ENCODE measurements around the gene PGLYRP3.
"Not testable (repeated sequence)": the region's sequence is repeated elsewhere in the genome, so short reads cannot be mapped to it uniquely, and the experiment has no call there.

Gene PGLYRP3

DNA sequence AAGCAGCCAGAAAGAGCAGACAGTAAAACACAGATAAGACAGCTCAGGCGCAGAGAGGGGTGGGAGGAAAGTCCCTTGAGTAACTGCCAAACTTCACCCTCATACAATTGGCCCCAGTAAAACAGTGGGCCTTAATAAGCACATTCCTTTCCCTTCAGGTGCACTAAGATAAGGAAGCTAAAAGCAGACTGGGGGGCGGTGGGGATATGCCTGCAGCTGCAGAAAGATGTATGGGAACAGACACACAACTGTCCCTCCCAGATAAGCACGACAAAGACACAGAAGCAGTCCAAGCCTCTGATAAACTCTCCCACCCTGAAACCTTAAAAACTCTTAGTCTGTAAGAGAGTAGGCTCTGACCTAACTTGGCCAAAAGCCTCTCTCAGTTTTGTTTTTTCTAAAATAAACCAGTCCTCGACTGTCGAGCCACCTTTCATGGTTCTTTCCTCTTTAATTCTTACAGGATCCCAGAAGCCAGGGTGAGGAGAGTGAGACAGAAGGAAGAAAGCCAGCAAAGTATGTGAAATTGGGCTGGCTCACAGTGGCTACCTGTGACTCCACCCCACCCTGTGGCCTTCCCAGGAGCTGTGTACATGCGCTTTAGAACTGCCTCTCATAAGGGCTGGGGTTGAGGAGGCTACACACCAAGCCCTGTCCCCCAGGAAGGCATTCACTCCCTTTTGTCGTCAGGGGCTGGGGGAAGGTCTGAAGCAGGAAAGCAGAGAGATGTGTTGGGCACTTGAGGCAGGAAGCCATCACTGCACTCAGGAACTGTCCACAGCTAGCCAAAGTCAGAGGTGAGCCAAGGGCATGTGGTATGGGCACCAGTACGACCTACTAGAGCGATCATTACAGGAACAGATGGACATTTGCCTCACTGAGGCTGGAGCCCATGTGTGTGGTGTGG is 31.3 kb upstream of the PGLYRP3 start:
- no peak for TF ChIP-seq ZNF274 (IDR thresholded peaks at IDR 0.05; ENCODE audit: low read depth, low read length)
- H3K4me3 ChIP-seq (ENCODE audit: low read length): no peak overlapping the region; the same call in 1 of the 2 replicates

DNA sequence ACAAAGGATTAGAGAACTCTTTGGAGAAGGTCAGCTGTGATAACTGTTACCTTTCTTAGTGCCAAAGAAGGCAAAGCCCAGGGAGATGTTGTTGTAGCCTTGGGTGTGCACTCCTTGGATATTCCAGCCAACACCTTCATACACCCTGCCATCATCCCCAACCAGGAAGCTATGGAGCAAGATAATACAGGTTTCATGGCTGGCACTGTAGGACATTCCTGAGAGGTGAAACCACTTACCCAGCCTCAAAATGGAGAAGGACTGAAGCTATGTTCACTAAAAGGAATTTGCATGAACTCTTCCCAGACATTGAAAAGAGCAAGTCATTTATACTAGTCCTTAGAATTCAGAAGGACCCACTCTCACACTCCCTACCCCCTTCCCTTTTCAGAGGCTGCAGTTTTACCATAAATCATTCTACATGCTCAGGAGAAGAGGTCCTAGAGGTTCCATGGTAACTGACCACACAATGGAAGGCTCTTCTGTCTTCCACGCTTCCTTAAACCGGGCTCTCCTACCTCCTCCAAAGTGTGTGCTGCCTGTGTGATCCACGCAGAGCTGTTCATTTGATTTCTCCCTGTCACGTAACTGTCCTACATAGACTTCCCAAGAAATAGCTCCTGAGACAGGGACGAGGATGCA is 30.4 kb upstream of the PGLYRP3 start:
- no peak for TF ChIP-seq ZNF274 (IDR thresholded peaks at IDR 0.05; ENCODE audit: low read depth, low read length)
- peak overlapping the region; percentile 45 for H3K4me3 ChIP-seq (ENCODE audit: low read length)

DNA sequence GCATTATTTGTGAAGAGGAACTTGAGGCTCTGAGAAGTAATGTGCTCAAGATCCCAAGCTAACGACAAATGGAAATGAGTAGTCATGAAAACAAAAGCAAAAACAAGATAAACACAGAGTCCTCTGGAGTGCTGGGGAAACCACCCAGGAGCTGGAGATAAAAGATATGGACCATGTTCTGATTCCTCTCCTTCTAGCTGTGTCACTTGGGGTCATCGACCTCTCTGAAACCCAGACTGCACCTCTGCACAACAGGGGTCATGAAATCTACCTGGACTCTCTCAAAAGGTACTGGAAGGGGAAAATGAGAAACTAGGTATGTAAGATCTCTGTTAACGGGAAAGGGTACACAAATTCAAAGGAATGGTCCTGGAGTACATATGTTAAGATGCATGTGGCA is 29.4 kb upstream of the PGLYRP3 start:
- no peak for TF ChIP-seq ZNF274 (IDR thresholded peaks at IDR 0.05; ENCODE audit: low read depth, low read length)
- H3K4me3 ChIP-seq (ENCODE audit: low read length): no peak overlapping the region; the same call in 1 of the 2 replicates

DNA sequence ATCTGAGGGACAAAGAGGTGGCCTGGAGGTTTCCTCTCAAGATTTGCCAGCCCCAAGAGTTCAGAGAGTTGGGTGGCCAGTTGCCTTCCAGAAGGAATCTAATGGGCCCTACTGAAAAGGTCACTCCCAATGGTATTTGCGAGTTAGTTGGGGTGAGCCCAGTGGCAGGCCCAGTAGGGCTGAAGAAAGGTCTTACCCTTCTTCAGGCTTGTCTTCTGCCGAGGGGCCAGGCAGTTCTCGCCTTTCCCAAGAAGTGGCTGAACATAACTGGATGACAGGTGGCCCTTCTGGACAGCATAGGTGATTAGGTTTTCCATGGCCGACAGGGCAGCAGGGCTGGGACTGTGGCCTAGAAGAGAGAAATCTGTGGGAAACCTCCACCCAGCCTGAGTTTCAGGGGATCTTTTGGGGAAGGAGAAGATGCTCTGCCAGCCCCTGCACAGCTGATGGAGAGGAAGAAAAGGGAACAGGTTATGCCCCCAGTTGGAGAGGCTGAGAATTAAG is 28.7 kb upstream of the PGLYRP3 start:
- TF ChIP-seq ZNF274 (IDR thresholded peaks at IDR 0.05; ENCODE audit: low read depth, low read length): no peak
- no peak overlapping the region for H3K4me3 ChIP-seq (ENCODE audit: low read length)

DNA sequence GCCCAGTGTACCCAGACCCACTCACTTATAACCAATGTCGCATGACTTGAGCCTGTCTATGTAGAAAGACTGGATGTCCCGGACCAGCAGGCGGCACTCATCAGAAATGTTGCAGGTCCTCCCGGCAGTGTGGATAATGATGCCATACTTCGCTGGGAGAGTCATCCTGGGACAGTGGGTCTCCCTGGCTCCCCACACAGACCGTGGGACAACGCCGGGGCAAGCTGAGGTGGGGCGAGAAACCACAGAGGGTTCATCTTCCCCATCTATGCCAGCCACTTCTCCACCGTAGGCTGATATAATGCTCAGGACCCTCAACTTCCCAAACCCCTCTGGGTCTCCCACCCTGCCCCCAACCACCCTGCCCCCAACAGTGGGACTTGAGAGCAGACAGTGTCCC is 27.6 kb upstream of the PGLYRP3 start:
- H3K4me3 ChIP-seq (ENCODE audit: low read length): no peak overlapping the region
- no peak for TF ChIP-seq ZNF274 (IDR thresholded peaks at IDR 0.05; ENCODE audit: low read depth, low read length)

DNA sequence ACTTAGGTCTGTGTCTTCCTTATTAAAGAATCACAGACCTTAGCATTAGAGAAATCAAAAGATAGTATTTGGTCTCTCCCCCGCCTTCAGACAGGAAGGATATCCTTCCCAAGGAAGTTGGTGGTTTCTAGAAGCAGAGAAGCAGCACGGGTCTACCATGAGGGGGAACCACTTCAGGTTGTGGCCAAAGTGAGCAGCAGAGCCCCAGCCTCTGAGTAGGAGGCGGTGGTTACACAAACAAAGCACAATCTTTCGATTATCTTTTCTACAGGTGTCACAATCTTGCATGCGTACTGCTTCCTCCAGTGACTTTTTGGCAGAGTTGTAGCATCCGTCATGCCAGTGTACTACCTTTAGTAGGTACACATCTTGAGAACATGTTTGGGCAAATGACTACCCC is 27.1 kb upstream of the PGLYRP3 start:
- H3K4me3 ChIP-seq (ENCODE audit: low read length): no peak overlapping the region
- TF ChIP-seq ZNF274 (IDR thresholded peaks at IDR 0.05; ENCODE audit: low read depth, low read length): no peak

DNA sequence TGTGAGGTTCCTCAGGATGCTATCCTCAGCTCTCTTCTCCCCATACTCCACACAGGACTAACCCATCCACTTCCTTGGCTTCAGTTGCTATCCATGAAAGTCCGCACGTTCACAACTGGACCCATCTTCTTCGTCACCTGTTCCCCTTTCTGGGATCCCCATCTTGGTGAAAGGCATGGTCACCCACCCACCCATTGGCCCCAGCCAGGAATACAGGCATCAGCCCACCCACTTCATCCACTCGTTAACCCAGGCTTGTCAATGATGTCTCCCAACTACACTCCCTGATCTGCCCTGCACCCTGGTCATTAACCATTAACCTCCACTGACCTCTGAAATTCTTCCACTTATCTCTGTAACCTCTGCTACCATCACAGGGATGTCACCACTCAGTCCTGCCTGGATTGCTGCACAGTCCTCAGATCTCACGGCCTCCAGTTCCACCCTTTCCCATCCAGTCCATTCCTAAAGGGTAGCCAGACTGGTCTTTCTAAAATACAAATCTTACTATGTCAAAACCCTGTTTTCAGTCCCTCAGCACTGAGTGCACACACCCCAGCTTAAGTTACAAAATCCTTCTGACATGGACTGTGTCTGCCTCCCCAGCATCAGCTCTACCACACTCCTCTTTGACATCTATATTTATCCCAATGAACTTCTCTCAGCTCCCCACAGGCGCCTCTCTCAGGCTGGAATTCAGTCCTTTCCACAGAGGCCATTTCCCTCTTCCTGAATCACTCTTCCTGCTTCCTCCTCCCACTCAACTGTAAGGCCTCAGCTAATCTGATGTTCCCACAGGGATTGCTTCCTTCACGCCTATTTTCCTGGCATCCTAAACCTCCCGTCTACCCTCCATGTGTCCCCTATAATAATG is 25.5 kb upstream of the PGLYRP3 start:
- H3K4me3 ChIP-seq (ENCODE audit: low read length): no peak overlapping the region
- TF ChIP-seq ZNF274 (IDR thresholded peaks at IDR 0.05; ENCODE audit: low read depth, low read length): no peak

DNA sequence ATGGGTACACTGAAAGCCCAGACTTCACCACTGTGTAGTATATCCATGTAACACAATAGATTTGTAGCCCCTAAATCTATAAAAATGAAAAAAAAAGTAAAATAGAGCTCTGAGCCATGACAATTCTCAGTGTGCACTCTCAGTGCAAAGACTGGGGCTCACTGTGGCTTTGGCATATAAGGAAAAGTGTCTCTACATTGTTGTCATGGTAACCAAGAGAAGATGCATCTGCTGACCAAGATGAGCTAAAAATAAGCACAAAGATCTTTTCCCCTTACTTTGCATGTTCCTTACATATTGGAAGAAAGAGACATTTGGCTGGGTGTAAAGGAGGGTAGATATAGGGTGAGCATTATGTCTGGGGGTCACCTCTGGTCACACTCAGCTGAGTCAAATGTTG is 23.9 kb upstream of the PGLYRP3 start:
- TF ChIP-seq ZNF274 (IDR thresholded peaks at IDR 0.05; ENCODE audit: low read depth, low read length): no peak
- no peak overlapping the region for H3K4me3 ChIP-seq (ENCODE audit: low read length)

DNA sequence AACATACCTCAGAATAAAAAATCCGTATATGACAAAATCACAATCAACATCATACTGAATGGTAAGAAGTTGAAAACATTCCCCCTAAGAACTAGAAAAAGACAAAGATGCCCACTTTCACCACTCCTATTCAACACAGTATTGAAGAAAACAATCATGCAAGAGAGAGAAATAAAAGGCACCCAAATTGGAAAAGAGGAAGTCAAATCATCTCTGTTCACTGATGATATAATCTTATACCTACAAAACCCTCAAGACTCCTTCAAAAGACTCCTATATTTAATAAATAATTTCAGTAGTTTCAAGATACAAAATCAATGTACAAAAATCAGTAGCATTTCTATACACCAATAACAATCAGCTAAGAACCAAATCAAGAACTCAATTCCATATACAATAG is 21.1 kb upstream of the PGLYRP3 start:
- TF ChIP-seq ZNF274 (IDR thresholded peaks at IDR 0.05; ENCODE audit: low read depth, low read length): no peak
- no peak overlapping the region for H3K4me3 ChIP-seq (ENCODE audit: low read length)

DNA sequence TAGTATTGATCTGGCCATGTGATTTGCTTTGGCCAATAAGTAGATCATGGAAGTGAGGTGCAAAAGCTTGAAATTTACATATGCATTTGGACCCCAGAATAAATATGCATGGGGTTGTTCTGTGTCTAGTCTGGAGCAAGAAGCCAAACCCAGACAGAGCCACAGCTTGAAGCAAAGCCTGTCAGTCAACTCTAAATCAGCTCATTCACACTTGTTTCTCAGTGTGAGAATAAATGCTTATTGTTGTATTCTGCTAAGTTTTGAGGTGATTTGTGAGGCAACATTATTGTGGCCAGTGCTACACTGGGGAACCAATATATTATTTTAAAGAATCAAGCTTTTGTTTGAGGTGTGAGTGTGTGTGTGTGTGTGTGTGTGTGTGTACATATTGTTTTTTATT is 12.2 kb upstream of the PGLYRP3 start:
- no peak overlapping the region for H3K4me3 ChIP-seq (ENCODE audit: low read length)
- no peak for TF ChIP-seq ZNF274 (IDR thresholded peaks at IDR 0.05; ENCODE audit: low read depth, low read length)

DNA sequence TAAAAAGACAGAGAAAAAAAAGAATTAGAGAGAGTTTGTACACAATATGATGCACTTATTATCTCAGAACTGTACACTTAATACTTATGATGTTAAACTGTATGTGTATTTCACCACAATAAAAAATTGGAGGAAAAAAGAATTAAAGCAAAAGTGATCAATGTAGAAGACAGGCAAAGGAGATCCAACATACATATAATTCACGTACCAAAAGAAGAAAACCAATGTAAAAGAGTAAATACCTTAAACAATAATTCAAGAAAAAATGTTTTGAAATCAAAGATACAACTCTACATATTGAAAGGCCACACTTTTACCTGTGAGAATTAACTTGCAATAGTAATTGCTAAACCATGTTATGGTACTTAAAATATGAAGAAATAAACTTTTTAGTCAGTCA is 9.8 kb upstream of the PGLYRP3 start:
- no peak overlapping the region for H3K4me3 ChIP-seq (ENCODE audit: low read length)
- no peak for TF ChIP-seq ZNF274 (IDR thresholded peaks at IDR 0.05; ENCODE audit: low read depth, low read length)

DNA sequence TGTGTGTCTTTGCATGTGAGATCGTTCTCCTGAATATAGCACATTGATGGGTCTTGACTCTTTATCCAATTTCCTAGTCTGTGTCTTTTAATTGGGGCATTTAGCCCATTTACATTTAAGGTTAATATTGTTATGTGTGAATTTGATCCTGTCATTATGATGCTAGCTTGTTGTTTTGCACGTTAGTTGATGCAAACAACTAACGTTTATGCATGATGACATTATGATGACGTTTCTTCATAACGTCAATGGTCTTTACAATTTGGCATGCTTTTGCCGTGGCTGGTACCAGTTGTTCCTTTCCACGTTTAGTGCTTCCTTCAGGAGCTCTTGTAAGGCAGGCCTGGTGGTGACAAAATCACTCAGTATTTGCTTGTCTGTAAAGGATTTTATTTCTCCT is 5.4 kb upstream of the PGLYRP3 start:
- not testable (repeated sequence) for H3K4me3 ChIP-seq (ENCODE audit: low read length)

DNA sequence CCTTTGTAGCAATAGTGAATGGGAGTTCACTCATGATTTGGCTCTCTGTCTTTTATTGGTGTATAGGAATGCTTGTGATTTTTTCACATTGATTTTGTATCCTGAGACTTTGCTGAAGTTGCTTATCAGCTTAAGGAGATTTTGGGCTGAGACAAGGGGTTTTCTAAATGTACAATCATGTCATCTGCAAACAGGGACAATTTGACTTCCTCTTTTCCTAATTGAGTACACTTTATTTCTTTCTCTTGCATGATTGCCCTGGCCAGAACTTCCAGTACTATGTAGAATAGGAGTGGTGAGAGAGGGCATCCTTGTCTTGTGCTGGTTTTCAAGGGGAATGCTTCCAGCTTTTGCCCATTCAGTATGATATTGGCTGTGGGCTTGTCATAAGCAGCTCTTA is 3.3 kb upstream of the PGLYRP3 start:
- not testable (repeated sequence) for H3K4me3 ChIP-seq (ENCODE audit: low read length)

DNA sequence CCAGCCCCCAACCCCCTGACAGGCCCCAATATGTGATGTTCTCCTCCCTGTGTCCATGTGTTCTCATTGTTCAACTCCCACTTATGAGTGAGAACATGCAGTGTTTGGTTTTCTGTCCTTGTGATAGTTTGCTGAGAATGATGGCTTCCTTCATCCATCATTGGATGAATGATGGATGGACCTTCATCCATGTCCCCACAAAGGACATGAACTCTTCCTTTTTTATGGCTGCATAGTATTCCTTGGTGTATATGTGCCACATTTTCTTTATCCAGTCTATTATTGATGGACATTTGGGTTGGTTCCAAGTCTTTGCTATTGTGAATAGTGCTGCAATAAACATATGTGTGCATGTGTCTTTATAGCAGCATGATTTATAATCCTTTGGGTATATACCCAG is 1.6 kb upstream of the PGLYRP3 start:
- H3K4me3 ChIP-seq (ENCODE audit: low read length): not testable (repeated sequence)

Measured in GM08714 (cell line).